ENCODE measurements around the gene ZC3HAV1. TPM values are rescaled to one million over a fixed set of nuclear protein-coding genes. Genes with fewer than 3 reads are reported as not detected.

Gene ZC3HAV1
- total and polyA plus RNA-seq, 10 of the 15 experiments (the other 5 are each of a cell fraction or from before 2014, with no cell fraction given): 18.5 to 55.3 (median 44.7) TPM

DNA sequence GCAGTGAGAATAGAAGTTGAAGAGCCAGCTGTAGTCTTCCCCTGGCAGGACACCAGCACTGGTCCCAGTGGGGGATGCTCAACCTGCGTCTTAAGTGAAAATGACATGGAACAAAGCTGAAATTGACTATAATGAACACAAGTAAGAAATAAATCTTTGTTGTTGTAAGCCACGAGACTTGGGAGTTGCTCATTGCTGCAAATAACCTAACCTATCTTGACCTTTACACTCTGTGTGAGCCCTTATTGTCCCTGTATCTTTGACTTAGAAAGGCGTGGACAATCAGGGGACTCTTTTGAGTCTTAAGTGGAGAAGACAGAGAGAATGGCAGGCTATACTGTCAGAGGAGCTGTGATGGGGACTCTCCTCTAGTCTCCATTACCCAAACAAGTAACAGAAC is 90.6 kb downstream of the ZC3HAV1 start (continued):
- TF ChIP-seq BMI1 (IDR thresholded peaks at IDR 0.05; ENCODE audit: borderline replicate concordance) (no peak), RFX5 (IDR thresholded peaks at IDR 0.05; ENCODE audit: low read depth, low read length) (no peak), JUND (IDR thresholded peaks at IDR 0.05; ENCODE audit: low read depth, low read length) (no peak), NR2C1 (IDR thresholded peaks at IDR 0.05) (no peak), ETV6 (conservative IDR thresholded peaks at IDR 0.05 in 1 of 2, IDR thresholded peaks at IDR 0.05 in 1 of 2; ENCODE audit: borderline replicate concordance in 1 of 2, low read depth in 1 of 2) (no peak), RBBP5 (conservative IDR thresholded peaks at IDR 0.05) (no peak)
- TF ChIP-seq, protein P1, sequence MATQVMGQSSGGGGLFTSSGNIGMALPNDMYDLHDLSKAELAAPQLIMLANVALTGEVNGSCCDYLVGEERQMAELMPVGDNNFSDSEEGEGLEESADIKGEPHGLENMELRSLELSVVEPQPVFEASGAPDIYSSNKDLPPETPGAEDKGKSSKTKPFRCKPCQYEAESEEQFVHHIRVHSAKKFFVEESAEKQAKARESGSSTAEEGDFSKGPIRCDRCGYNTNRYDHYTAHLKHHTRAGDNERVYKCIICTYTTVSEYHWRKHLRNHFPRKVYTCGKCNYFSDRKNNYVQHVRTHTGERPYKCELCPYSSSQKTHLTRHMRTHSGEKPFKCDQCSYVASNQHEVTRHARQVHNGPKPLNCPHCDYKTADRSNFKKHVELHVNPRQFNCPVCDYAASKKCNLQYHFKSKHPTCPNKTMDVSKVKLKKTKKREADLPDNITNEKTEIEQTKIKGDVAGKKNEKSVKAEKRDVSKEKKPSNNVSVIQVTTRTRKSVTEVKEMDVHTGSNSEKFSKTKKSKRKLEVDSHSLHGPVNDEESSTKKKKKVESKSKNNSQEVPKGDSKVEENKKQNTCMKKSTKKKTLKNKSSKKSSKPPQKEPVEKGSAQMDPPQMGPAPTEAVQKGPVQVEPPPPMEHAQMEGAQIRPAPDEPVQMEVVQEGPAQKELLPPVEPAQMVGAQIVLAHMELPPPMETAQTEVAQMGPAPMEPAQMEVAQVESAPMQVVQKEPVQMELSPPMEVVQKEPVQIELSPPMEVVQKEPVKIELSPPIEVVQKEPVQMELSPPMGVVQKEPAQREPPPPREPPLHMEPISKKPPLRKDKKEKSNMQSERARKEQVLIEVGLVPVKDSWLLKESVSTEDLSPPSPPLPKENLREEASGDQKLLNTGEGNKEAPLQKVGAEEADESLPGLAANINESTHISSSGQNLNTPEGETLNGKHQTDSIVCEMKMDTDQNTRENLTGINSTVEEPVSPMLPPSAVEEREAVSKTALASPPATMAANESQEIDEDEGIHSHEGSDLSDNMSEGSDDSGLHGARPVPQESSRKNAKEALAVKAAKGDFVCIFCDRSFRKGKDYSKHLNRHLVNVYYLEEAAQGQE (IDR thresholded peaks at IDR 0.05; ENCODE audit: low read depth, low read length): no peak
- TF ChIP-seq, protein P2, sequence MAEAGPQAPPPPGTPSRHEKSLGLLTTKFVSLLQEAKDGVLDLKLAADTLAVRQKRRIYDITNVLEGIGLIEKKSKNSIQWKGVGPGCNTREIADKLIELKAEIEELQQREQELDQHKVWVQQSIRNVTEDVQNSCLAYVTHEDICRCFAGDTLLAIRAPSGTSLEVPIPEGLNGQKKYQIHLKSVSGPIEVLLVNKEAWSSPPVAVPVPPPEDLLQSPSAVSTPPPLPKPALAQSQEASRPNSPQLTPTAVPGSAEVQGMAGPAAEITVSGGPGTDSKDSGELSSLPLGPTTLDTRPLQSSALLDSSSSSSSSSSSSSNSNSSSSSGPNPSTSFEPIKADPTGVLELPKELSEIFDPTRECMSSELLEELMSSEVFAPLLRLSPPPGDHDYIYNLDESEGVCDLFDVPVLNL (IDR thresholded peaks at IDR 0.05; ENCODE audit: low read depth, low read length): no peak

Data from GM12878 (cell line).